ENCODE data around the gene NECAB3. TPM values are rescaled to one million over a fixed set of nuclear protein-coding genes. Genes with fewer than 3 reads are reported as not detected.
A peak's percentile ranks its signal among the peaks of the same experiment; 100 is the strongest.

Gene NECAB3
- total and polyA plus RNA-seq, 2 of the 13 experiments (the other 11 are each of a cell fraction or from before 2014, with no cell fraction given) = 61.5 to 65.5 TPM

DNA sequence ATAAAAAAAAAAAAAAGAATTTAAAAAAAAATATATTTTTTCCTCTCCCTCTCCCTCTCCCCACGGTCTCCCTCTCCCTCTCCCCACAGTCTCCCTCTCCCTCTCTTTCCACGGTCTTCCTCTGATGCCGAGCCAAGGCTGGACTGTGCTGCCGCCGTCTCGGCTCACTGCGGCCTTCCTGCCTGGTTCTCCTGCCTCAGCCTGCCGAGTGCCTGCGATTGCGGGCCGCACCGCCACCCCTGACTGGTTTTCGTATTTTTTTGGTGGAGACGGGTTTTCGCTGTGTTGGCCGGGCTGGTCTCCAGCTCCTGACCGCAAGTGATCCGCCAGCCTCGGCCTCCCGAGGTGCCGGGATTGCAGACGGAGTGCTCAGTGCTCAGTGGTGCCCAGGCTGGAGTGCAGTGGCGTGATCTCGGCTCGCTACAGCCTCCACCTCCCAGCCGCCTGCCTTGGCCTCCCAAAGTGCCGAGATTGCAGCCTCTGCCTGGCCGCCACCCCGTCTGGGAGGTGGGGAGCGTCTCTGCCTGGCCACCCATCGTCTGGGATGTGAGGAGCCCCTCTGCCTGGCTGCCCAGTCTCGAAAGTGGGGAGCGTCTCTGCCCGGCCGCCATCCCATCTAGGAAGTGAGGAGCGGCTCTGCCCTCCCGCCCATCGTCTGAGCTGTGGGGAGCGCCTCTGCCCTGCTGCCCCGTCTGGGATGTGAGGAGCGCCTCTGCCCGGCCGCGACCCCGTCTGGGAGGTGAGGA lies 26.6 kb upstream of the NECAB3 start (continued):
- 0 out of 2 replicates have a peak, but pooled peaks have one; percentile 23 for TF ChIP-seq HDAC1 (CRISPR knock-in tag; IDR thresholded peaks at IDR 0.05)
- TF ChIP-seq, protein P1, sequence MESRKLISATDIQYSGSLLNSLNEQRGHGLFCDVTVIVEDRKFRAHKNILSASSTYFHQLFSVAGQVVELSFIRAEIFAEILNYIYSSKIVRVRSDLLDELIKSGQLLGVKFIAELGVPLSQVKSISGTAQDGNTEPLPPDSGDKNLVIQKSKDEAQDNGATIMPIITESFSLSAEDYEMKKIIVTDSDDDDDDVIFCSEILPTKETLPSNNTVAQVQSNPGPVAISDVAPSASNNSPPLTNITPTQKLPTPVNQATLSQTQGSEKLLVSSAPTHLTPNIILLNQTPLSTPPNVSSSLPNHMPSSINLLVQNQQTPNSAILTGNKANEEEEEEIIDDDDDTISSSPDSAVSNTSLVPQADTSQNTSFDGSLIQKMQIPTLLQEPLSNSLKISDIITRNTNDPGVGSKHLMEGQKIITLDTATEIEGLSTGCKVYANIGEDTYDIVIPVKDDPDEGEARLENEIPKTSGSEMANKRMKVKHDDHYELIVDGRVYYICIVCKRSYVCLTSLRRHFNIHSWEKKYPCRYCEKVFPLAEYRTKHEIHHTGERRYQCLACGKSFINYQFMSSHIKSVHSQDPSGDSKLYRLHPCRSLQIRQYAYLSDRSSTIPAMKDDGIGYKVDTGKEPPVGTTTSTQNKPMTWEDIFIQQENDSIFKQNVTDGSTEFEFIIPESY (CRISPR knock-in tag; IDR thresholded peaks at IDR 0.05) = peak; percentile 74
- TF ChIP-seq KDM5B (CRISPR knock-in tag; IDR thresholded peaks at IDR 0.05; ENCODE audit: borderline replicate concordance) = peak; percentile 53; the same call in 1 of the 2 replicates
- TF ChIP-seq ZFX (CRISPR knock-in tag; IDR thresholded peaks at IDR 0.05; ENCODE audit: low read depth) = peak; percentile 51; the same call in 1 of the 2 replicates
- peak; percentile 66; the same call in 1 of the 2 replicates for TF ChIP-seq ZNF292 (CRISPR knock-in tag; IDR thresholded peaks at IDR 0.05; ENCODE audit: borderline replicate concordance, low read depth)
- TF ChIP-seq ZNF350 (CRISPR knock-in tag; IDR thresholded peaks at IDR 0.05; ENCODE audit: borderline replicate concordance, low read depth) = 0 out of 2 replicates have a peak, but pooled peaks have one; percentile 30
- TF ChIP-seq, protein P2, sequence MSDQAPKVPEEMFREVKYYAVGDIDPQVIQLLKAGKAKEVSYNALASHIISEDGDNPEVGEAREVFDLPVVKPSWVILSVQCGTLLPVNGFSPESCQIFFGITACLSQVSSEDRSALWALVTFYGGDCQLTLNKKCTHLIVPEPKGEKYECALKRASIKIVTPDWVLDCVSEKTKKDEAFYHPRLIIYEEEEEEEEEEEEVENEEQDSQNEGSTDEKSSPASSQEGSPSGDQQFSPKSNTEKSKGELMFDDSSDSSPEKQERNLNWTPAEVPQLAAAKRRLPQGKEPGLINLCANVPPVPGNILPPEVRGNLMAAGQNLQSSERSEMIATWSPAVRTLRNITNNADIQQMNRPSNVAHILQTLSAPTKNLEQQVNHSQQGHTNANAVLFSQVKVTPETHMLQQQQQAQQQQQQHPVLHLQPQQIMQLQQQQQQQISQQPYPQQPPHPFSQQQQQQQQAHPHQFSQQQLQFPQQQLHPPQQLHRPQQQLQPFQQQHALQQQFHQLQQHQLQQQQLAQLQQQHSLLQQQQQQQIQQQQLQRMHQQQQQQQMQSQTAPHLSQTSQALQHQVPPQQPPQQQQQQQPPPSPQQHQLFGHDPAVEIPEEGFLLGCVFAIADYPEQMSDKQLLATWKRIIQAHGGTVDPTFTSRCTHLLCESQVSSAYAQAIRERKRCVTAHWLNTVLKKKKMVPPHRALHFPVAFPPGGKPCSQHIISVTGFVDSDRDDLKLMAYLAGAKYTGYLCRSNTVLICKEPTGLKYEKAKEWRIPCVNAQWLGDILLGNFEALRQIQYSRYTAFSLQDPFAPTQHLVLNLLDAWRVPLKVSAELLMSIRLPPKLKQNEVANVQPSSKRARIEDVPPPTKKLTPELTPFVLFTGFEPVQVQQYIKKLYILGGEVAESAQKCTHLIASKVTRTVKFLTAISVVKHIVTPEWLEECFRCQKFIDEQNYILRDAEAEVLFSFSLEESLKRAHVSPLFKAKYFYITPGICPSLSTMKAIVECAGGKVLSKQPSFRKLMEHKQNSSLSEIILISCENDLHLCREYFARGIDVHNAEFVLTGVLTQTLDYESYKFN (CRISPR knock-in tag; conservative IDR thresholded peaks at IDR 0.05) = 0 out of 2 replicates have a peak, but pooled peaks have one; percentile 15
- 0 out of 2 replicates have a peak, but pooled peaks have one; percentile 20 for TF ChIP-seq ZNF788 (CRISPR knock-in tag; IDR thresholded peaks at IDR 0.05; ENCODE audit: borderline replicate concordance)
- 0 out of 2 replicates have a peak, but pooled peaks have one; percentile 26 for TF ChIP-seq ZNF546 (CRISPR knock-in tag; conservative IDR thresholded peaks at IDR 0.05)
- TF ChIP-seq, protein P3, sequence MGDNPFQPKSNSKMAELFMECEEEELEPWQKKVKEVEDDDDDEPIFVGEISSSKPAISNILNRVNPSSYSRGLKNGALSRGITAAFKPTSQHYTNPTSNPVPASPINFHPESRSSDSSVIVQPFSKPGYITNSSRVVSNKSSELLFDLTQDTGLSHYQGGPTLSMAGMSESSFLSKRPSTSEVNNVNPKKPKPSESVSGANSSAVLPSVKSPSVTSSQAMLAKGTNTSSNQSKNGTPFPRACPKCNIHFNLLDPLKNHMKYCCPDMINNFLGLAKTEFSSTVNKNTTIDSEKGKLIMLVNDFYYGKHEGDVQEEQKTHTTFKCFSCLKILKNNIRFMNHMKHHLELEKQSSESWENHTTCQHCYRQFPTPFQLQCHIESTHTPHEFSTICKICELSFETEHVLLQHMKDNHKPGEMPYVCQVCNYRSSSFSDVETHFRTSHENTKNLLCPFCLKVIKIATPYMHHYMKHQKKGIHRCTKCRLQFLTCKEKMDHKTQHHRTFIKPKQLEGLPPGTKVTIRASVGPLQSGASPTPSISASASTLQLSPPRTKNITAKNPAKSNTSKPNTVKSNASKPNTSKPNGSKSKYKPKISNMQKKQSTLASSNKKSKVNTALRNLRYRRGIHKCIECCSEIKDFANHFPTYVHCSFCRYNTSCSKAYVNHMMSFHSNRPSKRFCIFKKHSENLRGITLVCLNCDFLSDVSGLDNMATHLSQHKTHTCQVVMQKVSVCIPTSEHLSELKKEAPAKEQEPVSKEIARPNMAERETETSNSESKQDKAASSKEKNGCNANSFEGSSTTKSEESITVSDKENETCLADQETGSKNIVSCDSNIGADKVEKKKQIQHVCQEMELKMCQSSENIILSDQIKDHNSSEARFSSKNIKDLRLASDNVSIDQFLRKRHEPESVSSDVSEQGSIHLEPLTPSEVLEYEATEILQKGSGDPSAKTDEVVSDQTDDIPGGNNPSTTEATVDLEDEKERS (CRISPR knock-in tag; IDR thresholded peaks at IDR 0.05) = 0 out of 2 replicates have a peak, but pooled peaks have one; percentile 72
- peak; percentile 47 for TF ChIP-seq SKI (IDR thresholded peaks at IDR 0.05; ENCODE audit: partially characterized antibody)
- TF ChIP-seq, protein P4, sequence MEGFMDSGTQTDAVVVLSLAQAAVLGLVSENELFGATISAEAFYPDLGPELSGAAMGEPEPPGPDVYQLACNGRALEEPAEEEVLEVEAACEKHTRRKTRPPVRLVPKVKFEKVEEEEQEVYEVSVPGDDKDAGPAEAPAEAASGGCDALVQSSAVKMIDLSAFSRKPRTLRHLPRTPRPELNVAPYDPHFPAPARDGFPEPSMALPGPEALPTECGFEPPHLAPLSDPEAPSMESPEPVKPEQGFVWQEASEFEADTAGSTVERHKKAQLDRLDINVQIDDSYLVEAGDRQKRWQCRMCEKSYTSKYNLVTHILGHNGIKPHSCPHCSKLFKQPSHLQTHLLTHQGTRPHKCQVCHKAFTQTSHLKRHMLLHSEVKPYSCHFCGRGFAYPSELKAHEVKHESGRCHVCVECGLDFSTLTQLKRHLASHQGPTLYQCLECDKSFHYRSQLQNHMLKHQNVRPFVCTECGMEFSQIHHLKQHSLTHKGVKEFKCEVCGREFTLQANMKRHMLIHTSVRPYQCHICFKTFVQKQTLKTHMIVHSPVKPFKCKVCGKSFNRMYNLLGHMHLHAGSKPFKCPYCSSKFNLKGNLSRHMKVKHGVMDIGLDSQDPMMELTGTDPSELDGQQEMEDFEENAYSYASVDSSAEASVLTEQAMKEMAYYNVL (CRISPR knock-in tag; IDR thresholded peaks at IDR 0.05; ENCODE audit: borderline replicate concordance) = peak; percentile 59; the same call in 1 of the 2 replicates
- TF ChIP-seq, protein P5, sequence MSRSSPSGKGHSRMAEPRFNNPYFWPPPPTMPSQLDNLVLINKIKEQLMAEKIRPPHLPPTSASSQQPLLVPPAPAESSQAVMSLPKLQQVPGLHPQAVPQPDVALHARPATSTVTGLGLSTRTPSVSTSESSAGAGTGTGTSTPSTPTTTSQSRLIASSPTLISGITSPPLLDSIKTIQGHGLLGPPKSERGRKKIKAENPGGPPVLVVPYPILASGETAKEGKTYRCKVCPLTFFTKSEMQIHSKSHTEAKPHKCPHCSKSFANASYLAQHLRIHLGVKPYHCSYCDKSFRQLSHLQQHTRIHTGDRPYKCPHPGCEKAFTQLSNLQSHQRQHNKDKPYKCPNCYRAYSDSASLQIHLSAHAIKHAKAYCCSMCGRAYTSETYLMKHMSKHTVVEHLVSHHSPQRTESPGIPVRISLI (CRISPR knock-in tag; IDR thresholded peaks at IDR 0.05; ENCODE audit: borderline replicate concordance) = peak; percentile 65; the same call in 1 of the 2 replicates
- TF ChIP-seq NRL (CRISPR knock-in tag; IDR thresholded peaks at IDR 0.05; ENCODE audit: borderline replicate concordance) = 0 out of 2 replicates have a peak, but pooled peaks have one; percentile 37
